Ishikawa (cell line): ENCODE measurements around the gene GPC6.

Experiments used
- CEBPB ChIP-seq: IDR thresholded peaks from 2 replicates; pipeline ENCODE4 v1.6.1; 2012
- EP300 ChIP-seq: IDR thresholded peaks from 2 replicates; pipeline ENCODE4 v1.6.1; 2012; ENCODE audit warnings: borderline replicate concordance
- NFIC ChIP-seq: IDR thresholded peaks from 2 replicates; pipeline ENCODE4 v1.6.1; 2012
- RAD21 ChIP-seq: IDR thresholded peaks from 2 replicates; pipeline ENCODE4 v1.6.1; 2012; ENCODE audit warnings: low read depth
- TEAD4 ChIP-seq: IDR thresholded peaks from 2 replicates; pipeline ENCODE4 v1.6.1; 2012
- ZBTB7A ChIP-seq: IDR thresholded peaks from 2 replicates; pipeline ENCODE4 v1.6.1; 2012; ENCODE audit warnings: low read depth
- TF ChIP-seq, protein P1 (sequence below): IDR thresholded peaks from 2 replicates; pipeline ENCODE4 v1.6.1; 2012
- TF ChIP-seq, protein P2 (sequence below): IDR thresholded peaks from 2 replicates; pipeline ENCODE4 v1.6.1; 2012; ENCODE audit warnings: low read depth, mild to moderate bottlenecking

DNA sequence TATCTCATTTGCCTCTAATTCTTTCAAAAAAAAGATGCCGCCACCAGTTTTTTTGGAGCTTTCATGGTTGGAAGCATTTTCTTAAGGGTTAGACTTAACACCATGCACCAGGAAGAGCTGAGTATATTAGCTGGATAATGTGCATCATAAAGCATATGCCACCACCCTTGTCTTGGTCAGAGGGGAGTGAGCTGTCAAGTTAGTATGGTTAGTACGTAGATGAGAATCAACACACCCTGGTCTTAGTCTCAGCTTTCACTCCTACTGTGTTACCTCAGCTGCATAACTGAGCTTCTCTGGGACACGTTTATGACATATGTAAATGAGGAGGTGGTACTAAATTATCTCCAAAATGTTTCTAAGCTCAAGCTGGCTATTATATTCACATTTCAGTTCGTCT is 837.2 kb downstream of the GPC6 start:
- no peak for TF ChIP-seq NFIC
- TF ChIP-seq, protein P1, sequence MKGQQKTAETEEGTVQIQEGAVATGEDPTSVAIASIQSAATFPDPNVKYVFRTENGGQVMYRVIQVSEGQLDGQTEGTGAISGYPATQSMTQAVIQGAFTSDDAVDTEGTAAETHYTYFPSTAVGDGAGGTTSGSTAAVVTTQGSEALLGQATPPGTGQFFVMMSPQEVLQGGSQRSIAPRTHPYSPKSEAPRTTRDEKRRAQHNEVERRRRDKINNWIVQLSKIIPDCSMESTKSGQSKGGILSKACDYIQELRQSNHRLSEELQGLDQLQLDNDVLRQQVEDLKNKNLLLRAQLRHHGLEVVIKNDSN, result no peak
- TF ChIP-seq EP300, result no peak
- no peak for TF ChIP-seq TEAD4
- TF ChIP-seq RAD21, result no peak
- no peak for TF ChIP-seq CEBPB
- TF ChIP-seq, protein P2, sequence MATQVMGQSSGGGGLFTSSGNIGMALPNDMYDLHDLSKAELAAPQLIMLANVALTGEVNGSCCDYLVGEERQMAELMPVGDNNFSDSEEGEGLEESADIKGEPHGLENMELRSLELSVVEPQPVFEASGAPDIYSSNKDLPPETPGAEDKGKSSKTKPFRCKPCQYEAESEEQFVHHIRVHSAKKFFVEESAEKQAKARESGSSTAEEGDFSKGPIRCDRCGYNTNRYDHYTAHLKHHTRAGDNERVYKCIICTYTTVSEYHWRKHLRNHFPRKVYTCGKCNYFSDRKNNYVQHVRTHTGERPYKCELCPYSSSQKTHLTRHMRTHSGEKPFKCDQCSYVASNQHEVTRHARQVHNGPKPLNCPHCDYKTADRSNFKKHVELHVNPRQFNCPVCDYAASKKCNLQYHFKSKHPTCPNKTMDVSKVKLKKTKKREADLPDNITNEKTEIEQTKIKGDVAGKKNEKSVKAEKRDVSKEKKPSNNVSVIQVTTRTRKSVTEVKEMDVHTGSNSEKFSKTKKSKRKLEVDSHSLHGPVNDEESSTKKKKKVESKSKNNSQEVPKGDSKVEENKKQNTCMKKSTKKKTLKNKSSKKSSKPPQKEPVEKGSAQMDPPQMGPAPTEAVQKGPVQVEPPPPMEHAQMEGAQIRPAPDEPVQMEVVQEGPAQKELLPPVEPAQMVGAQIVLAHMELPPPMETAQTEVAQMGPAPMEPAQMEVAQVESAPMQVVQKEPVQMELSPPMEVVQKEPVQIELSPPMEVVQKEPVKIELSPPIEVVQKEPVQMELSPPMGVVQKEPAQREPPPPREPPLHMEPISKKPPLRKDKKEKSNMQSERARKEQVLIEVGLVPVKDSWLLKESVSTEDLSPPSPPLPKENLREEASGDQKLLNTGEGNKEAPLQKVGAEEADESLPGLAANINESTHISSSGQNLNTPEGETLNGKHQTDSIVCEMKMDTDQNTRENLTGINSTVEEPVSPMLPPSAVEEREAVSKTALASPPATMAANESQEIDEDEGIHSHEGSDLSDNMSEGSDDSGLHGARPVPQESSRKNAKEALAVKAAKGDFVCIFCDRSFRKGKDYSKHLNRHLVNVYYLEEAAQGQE, result no peak
- TF ChIP-seq ZBTB7A, result no peak
